ENCODE results near the gene FGF22. TPM values are rescaled to one million over a fixed set of nuclear protein-coding genes. Genes with fewer than 3 reads are reported as not detected.
A peak's percentile ranks its signal among the peaks of the same experiment; 100 is the strongest.
"Not testable (repeated sequence)": the region's sequence is repeated elsewhere in the genome, so short reads cannot be mapped to it uniquely, and the experiment has no call there.

FGF22 gene
- total RNA-seq, 1 donor = 0.10 TPM

DNA sequence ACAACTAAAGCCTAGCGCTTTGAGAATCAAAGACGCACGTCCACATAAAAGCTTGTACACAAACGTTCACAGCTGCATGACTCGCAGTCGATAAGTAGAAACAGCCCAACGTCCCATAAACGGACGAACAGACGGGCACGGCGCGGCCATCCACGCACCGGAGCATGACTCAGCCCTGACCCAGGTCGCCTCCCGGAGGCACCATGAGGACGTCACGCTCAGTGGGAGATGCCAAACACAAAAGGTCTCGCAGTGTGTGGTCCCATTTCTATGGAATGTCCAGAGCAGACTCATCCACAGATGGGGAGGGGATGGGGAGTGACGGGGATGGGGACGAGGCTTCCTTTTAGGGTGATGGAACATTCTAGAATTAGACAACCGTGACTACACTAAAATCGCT is 15.7 kb upstream of the FGF22 start:
- Histone ChIP-seq H3K4me3 (ENCODE audit: low read length) (no peak overlapping the region), H3K27me3 (ENCODE audit: insufficient read depth, low read length) (no peaks in the 10 kb centered on the region), H3K4me1 (ENCODE audit: insufficient read depth, low read length) (no peaks in the 10 kb centered on the region), H3K9me3 (ENCODE audit: low read depth, low read length) (no peaks in the 10 kb centered on the region)

DNA sequence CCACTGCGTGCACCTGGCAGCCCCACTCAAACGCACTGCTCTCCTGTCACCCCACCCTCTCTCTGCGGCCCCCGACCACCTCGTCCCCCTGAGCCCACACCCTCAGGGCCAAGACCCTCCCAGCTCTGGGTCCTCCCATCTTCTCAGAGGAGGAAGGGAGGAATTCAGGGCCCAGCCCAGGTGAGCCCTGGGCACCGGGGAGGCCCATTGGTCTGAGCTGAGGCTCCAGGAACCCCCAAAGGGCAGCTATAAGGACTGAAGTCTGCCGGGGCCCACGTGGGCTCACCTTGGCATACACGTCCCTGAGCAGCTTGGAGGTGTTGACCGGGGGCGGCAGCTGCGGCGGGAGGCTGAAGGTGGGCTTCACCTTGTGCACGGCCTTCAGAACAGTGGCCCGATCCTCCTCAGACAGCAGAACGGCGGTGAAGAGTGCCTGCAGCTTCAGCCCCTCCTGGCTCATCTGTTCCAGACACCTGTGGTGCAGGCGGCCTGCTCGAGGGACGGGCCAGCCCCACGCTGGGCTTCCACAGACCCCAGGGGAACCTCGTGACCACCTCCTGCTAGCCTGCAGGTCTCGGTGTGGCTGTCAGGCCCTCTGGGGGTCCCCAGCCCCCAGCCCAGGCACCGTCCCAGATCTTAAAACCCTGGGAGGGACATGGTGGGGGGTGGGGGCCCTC is 15.1 kb upstream of the FGF22 start:
- Histone ChIP-seq H3K27me3 (ENCODE audit: insufficient read depth, low read length) (no peaks in the 10 kb centered on the region), H3K9me3 (ENCODE audit: low read depth, low read length) (no peaks in the 10 kb centered on the region), H3K4me1 (ENCODE audit: insufficient read depth, low read length) (no peaks in the 10 kb centered on the region), H3K4me3 (ENCODE audit: low read length) (no peak overlapping the region)

DNA sequence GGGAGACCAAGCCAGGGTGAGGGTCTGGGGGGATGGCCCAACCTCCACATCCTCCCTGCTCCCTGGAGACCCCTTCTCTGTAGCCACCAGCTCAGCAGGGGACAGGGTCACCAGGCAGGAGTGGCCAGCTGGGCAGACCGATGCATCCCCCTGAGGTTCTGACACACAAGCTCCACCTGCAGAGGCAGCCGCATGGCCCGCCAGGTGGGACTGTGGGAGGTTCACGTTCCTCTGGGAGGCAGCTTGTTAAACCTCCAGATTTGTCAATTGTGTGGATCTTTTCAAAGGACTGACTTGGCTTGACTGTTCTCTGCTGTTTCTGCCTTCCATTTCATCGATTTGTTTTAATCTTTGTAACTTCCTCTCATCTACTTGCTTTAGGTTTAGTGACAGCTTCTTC is 14.4 kb upstream of the FGF22 start:
- no peaks in the 10 kb centered on the region for H3K27me3 ChIP-seq (ENCODE audit: insufficient read depth, low read length)
- H3K4me3 ChIP-seq (ENCODE audit: low read length) = no peak overlapping the region
- no peaks in the 10 kb centered on the region for H3K9me3 ChIP-seq (ENCODE audit: low read depth, low read length)
- H3K4me1 ChIP-seq (ENCODE audit: insufficient read depth, low read length) = no peaks in the 10 kb centered on the region

DNA sequence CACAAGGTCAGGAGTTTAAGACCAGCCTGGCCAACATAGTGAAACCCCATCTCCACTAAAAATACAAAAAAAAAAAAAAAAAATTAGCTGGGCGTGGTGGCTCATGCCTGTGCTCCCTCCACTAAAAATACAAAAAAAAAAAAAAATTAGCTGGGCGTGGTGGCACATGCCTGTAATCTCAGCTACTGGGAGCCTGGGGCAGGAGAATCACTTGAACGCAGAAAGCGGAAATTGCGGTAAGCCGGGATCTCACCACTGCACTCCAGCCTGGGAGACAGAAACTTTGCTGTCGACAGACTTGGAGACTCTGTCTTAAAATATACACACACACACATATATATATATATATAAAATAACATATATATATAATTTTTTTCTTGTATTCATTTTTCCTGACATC is 13.1 kb upstream of the FGF22 start:
- H3K4me3 ChIP-seq (ENCODE audit: low read length); H3K4me1 ChIP-seq (ENCODE audit: insufficient read depth, low read length); H3K27me3 ChIP-seq (ENCODE audit: insufficient read depth, low read length); H3K9me3 ChIP-seq (ENCODE audit: low read depth, low read length): not testable (repeated sequence)

DNA sequence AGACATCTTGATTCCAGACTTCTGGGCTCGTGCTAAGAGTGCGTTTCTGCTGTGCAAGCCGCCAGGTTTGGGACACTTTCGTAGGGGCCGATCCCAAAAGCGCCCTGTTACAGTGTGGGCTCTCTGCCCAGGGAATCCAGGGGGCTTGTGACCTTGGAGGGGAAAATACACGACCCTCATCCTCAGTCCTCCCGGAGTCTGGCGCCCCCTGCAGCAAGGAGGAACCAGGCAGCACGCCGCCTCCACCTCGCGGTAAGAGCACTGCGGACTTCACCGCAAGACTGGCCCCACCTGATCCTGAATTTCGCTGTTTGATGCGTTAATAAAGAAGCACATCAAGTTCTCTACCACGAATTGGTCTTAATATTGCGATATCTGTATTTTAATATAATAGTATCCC is 11.5 kb upstream of the FGF22 start:
- Histone ChIP-seq H3K9me3 (ENCODE audit: low read depth, low read length) (no peaks in the 10 kb centered on the region), H3K4me1 (ENCODE audit: insufficient read depth, low read length) (peaks cover 13% of the 10 kb centered on the region), H3K27me3 (ENCODE audit: insufficient read depth, low read length) (no peaks in the 10 kb centered on the region), H3K4me3 (ENCODE audit: low read length) (no peak overlapping the region)

DNA sequence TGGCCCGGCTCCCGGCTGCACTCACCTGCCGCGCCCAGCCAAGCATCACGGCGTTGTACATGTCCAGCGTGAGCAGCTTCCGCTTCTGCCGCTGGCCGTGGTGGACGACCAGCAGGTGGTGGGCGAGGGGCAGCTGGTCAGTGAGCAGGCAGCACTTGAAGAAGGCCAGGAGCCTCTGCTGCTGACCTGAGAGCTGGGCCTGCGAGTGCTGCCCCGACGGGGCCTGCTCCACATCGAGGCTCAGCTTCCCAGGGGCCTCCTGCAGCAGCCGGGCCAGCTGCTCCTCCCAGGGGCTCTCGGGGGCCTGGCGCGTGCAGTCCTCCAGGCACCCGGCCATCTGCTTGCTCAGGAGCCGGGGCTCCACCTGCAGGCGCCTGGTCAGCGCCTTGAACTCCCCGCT is 10.2 kb upstream of the FGF22 start:
- H3K4me3 ChIP-seq (ENCODE audit: low read length); H3K9me3 ChIP-seq (ENCODE audit: low read depth, low read length); H3K27me3 ChIP-seq (ENCODE audit: insufficient read depth, low read length): not testable (repeated sequence)
- peaks cover 22% of the 10 kb centered on the region for H3K4me1 ChIP-seq (ENCODE audit: insufficient read depth, low read length)

DNA sequence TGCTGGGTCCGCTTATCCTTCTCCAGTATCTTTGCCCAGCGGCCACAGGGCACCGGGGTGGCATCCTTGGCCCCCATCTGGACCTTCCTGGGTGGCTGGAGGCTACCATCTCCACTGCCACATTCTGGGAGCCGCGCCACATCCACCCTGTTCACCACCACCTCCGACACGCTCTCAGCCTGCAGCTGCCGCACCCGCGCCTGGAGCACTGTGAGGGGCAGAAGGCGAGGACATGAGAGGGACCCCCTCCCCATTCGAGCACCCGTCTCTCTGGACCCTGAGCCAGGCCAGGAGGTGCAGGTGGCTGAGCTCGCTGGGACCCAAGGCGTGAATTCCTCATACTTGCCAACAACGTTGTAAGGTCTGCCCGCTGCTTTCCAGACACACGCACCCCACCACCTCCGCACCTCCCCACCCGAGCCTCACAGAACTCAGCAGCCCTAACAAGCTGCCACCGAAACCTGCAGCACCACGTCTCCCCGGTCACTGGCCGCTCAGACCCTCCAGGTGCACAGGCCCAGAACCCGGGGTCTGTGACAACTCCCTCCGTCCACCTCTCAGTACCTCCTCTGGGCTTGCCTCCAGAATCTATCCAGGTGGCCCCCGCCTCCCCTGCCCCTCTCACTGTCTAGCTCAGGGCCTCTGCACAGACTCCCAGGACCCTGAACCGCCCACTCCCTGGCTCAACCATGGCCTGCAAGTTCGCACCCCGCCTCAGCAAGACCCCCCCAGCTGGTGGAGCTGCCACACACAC is 9.5 kb upstream of the FGF22 start:
- Histone ChIP-seq H3K4me3 (ENCODE audit: low read length) (no peak overlapping the region), H3K4me1 (ENCODE audit: insufficient read depth, low read length) (peaks cover 22% of the 10 kb centered on the region), H3K9me3 (ENCODE audit: low read depth, low read length) (no peaks in the 10 kb centered on the region), H3K27me3 (ENCODE audit: insufficient read depth, low read length) (no peaks in the 10 kb centered on the region)

DNA sequence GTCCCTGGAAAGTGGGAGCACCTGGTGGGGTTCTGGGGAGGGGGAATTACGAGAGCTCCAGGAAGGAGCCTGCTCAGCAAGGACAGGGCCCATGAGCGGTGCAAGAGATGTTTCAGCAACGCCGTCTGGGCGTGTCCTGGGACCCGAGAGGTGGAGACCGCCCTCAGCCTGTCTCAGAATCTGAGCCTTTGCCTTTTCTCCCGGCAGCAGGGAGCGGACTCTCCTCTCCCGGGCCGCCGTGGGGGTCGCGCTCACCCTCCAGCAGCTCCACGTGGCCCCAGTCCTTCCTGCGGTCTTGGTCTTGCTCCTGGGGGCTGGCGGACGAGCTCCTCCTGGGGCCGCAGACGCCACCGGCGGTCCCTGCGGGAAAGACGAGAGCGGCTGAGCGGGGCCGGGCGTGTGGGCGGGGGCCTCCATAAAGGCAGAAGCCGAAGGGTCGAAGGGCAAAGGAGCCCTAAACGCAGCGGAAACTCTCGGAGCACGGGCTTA is 7.1 kb upstream of the FGF22 start:
- H3K9me3 ChIP-seq (ENCODE audit: low read depth, low read length) = no peaks in the 10 kb centered on the region
- H3K4me1 ChIP-seq (ENCODE audit: insufficient read depth, low read length) = peaks cover 22% of the 10 kb centered on the region
- H3K4me3 ChIP-seq (ENCODE audit: low read length) = peak overlapping the region; percentile 80
- H3K27me3 ChIP-seq (ENCODE audit: insufficient read depth, low read length) = no peaks in the 10 kb centered on the region

DNA sequence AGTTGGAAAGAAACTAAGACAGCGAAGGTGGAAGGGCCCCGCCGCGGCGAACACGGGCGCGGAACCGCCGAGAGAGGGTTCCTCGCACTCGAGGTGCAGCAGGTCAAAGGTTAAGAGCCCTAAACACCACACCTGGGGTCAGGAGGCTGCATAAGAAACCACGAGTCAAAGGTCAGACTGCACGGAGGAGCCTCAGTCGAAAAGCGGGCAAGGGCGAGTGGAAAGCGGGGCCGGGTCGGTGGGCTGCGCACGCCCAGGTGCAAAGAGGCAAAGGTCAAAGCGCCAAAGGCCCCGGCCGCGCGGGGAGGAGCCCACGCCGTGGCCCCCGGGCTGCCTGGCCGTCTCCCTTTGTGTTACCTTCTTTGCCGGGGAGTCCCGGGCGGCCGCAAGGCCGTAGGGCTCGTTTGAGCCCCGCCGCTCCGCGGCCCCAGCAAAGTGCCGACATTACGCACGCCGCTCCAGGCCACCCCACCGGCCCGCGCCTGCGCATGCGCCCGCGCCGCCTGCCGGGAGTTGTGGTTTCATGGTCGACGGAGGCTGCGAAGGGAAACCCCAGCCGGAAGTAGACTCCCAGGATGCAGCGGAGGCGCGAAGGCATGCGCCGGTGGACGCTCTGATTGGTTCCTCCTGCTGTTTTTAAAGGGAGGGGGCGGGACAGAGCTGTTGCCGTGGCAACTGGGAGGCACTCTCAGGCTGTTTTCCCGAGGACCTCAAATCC is 6.5 kb upstream of the FGF22 start, which contains the start of gene POLRMT:
Gene POLRMT, minus strand, starts transcription at position 470 of the 718 bp plus-strand sequence. Its CDS starts 25 bp downstream, at position 445.
- Histone ChIP-seq H3K4me3 (ENCODE audit: low read length) (peak within 1 kb of the TSS; percentile 80), H3K9me3 (ENCODE audit: low read depth, low read length) (no peaks in the 10 kb centered on the region), H3K27me3 (ENCODE audit: insufficient read depth, low read length) (no peaks in the 10 kb centered on the region), H3K4me1 (ENCODE audit: insufficient read depth, low read length) (peaks cover 22% of the 10 kb centered on the region)

DNA sequence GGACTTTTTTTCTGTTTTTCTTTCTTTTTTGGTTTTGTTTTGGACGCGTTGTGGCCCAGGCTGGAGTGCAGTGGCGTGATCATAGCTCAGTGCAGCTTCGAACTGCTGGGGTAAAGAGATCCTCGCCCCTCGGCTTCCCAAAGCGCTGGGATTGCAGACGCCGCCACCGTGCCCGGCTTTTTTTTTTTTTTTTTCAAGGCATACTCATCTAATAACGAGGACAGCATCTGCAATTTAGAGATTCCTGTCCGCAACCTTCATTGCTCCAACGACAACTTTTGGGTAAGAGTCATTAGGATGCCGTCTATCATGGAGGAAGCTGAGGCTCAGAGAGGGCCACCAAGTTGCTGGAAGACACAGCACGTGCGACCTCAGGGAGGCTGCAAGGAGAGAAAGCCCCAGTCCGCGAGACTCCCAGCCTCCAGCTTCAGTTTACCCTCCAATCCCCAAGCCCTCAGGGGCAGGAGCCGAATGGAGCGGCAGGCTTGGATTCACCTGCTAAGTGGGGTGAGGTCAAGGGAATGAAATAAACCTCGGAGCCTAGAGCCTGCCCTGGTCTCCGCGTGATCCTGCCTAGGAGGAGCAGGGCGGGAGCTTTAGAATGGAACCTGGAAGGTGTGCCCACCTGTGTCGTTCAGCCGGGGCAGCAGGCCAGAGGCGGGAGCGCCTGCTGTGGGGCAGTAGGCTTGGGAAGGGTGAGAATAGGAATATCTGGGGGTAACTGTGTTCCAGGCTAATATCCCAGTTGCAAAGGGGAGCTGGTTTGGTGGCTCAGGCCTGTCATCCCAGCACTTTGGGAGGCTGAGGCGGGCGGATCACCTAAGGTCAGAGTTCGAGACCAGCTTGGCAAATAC is 5.7 kb upstream of the FGF22 start:
- H3K9me3 ChIP-seq (ENCODE audit: low read depth, low read length) = no peaks in the 10 kb centered on the region
- H3K4me1 ChIP-seq (ENCODE audit: insufficient read depth, low read length) = peaks cover 30% of the 10 kb centered on the region
- no peaks in the 10 kb centered on the region for H3K27me3 ChIP-seq (ENCODE audit: insufficient read depth, low read length)
- peak overlapping the region; percentile 80 for H3K4me3 ChIP-seq (ENCODE audit: low read length)

DNA sequence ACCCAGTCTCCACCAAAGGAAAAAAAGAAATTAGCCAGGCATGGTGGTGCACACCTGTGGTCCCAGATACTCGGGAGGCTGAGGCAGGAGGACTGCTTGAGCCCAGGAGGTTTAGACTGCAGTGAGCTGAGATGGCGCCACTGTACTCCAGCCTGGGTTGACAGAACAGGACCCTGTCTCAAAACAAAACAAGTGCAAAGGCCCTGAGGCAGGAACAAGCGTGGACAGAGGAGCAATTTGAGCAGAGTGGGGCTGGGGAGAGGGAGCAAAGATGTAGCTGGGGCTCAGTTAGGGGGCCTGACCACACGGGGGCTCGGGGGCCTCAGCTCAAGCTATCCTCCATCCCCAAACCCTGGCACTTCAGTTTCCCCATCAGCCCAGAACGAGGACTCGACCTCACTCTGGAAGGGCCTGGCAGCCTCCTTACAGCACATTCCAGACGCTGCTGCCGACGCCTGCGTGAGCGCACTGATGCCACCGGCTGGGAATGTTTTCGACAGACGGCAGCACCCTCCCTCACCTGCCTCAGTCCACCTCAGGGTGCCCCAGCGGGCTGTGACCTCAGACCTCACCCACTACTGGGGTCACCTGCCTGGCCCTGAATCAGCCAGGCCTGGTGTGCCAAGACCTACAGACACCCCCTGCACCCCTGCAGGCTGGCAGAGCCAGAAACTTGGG is 4.6 kb upstream of the FGF22 start:
- Histone ChIP-seq H3K27me3 (ENCODE audit: insufficient read depth, low read length) (no peaks in the 10 kb centered on the region), H3K9me3 (ENCODE audit: low read depth, low read length) (no peaks in the 10 kb centered on the region), H3K4me3 (ENCODE audit: low read length) (no peak overlapping the region), H3K4me1 (ENCODE audit: insufficient read depth, low read length) (peaks cover 35% of the 10 kb centered on the region)

DNA sequence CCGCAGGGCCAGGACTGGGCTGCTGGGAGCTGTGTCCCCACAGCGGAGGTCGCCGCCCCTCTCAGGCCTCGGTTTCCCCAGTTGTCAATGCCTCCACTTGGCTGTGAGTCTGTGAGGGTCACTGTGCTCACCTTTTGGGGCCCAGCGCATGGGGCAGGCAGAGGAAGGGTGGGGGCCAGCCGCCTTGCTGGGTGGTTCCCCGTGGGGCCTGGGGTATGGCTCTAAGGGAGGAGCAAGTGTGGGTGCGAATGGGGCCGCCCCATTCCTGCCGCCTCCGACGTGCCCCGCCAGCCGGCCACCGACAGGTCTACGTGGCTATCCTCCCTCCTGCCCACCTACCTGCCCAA is 800 bp upstream of the FGF22 start:
- no peaks in the 10 kb centered on the region for H3K9me3 ChIP-seq (ENCODE audit: low read depth, low read length)
- no peaks in the 10 kb centered on the region for H3K27me3 ChIP-seq (ENCODE audit: insufficient read depth, low read length)
- peaks cover 18% of the 10 kb centered on the region for H3K4me1 ChIP-seq (ENCODE audit: insufficient read depth, low read length)
- H3K4me3 ChIP-seq (ENCODE audit: low read length) = no peak overlapping the region

DNA sequence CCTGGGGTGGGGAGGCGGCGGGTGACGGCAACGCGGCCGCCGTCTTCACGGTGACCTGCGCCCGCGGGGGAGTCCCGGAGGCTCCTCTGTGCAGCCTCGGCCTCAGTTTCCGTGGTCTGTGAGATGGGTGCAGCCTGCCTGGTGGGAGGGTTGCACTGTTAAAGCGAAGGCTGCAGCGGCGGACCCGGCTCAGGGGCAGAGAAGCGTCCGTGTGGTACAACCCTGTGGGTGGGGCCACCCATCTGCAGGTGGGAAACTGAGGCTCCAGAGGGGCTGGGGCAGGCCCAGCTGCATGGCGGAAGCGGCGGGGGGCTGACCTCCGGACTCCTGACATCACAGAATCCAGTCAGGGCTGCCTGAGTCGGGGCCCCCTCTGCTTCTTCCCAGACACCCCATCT is 481 bp downstream of the FGF22 start:
- no peaks in the 10 kb centered on the region for H3K9me3 ChIP-seq (ENCODE audit: low read depth, low read length)
- H3K27me3 ChIP-seq (ENCODE audit: insufficient read depth, low read length) = no peaks in the 10 kb centered on the region
- no peak overlapping the region for H3K4me3 ChIP-seq (ENCODE audit: low read length)
- peaks cover 12% of the 10 kb centered on the region for H3K4me1 ChIP-seq (ENCODE audit: insufficient read depth, low read length)

DNA sequence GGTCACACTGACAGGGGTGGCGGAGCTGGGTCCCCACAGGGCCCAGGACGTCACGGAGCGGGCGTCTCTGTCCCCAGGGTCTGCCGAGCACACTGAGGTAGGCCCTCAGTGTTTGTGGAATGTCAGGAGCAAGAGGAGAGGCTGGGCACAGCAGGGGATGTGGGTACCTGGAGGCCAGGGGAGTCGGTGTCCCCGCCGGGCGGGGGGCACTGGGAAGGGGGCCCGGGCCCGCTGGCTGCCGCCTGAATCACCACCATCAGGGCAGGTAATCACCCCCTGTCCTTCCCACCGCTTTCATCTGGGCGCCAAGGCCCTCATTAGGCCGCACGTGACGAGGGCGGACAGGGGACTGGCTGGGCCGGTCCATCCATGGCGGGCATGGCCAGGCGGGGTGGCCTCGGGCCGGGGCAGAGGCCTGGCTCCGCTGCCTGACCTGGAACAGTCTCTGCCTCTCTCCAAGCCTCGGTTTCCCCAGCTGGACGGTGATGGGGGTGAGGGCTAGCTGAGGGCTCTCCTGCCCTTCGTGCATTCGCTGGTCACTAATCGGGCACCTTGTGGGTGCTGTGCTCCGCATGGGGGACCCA is 1.0 kb downstream of the FGF22 start:
- Histone ChIP-seq H3K27me3 (ENCODE audit: insufficient read depth, low read length) (no peaks in the 10 kb centered on the region), H3K4me3 (ENCODE audit: low read length) (no peak overlapping the region), H3K9me3 (ENCODE audit: low read depth, low read length) (no peaks in the 10 kb centered on the region), H3K4me1 (ENCODE audit: insufficient read depth, low read length) (peaks cover 12% of the 10 kb centered on the region)
